Posterior cingulate gyrus (tissue), 11 donors: ENCODE measurements around the gene LUZP1.
A peak's percentile ranks its signal among the peaks of the same experiment; 100 is the strongest.
"Not testable (repeated sequence)": the region's sequence is repeated elsewhere in the genome, so short reads cannot be mapped to it uniquely, and the experiment has no call there.

Experiments used
- DNase-seq, 10 donors: peaks; one replicate each; pipeline versions ENCODE4 v3.0.0 to v3.0.0-alpha.2; 2020 to 2021; ENCODE audit warnings: mixed read lengths in 3 of 10
- intact Hi-C: fragments of 100-400 bp; cut with DNase I; formaldehyde crosslinking; loops from one replicate; pipeline ENCODE4 v1.15.1; 2023

Gene LUZP1

DNA sequence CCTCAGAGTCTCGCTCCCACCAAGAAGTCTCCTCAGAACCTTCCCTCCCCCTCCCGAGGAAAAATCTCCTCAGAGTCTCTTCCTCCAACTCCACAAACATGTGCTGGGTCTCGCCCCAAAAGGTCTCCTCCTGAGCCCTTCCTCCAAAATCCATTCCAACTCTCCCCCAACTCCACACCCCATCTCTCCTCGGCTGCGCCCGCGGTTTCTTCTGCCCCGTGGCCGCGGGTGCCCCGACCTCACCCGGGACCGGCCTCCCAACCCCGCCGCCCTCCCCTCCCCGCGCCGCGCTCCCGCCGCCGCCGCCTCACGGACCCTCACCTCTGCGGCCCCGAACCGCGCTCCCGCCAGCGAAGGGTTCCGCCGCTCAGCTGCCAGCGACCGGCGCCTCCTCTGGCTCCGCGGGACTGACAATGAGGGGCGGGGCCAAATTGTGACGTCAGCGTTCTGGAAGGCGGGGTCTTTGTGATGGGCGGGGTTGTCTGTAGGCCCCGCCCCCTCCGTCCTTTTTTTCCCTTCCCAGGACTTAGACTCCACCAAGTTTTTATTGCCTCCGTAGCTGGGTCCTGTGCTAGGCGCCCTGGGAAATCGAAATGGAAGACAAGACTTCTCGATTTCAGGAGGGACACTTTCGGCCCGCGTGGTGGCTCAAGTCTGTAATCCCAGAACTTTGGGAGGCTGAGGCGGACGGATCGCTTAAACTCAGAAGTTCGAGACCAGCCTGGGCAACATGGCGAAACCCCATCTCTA, at the start of gene LUZP1:
Gene LUZP1 (minus strand): TSS at position 412 of the 750 bp plus-strand sequence.
- intact Hi-C loops: no loop called here
- DNase-seq: peak; percentile 89 to 99 (median 96)

- intact Hi-C loops: no loop called here
- peak in 4 of 10 donors; percentile 8 to 82 (median 39) for DNase-seq
Observed at GRCh38 chr1:23217421-23218115, 48.9 kb upstream of the LUZP1 start, which contains the start of gene HTR1D. Gene HTR1D, minus strand, starts transcription at chr1:23217502. Its CDS starts 23,283 bp downstream, at chr1:23194219.

DNA sequence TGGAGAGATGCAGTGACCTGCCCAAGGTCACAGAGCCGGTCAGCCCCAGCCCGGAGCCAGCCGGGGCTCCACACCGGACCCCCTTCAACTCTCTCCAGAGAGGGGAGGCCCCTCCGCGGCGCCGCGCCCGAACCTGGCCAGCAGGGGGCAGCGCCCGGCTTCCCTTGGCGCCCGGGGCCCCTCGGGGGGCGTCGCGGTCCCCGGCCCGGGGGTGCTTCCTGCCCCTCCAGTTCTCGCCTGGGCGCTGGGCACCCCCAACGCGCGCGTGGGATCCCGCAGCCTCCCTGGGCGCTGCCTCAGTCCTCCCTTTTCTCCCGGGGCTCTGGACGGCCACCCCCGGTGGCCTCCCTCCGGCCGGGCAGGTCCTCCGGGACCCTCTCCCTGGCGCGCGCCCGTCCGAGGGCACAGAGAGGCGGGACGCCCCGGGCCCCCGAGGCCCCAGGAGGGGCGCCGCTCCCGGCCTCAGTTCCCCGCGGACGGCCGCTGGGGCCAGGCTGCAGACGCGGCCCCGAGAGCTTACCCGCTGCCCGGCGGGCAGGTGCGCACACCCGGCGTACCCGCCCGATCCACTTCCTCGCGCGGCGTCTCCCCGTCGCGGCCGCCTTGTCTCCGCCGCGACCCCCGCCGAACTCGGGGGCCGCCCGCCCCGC, 48.2 kb upstream of the LUZP1 start:
- intact Hi-C loops: no loop called here
- DNase-seq: peak in 2 of 10 donors; percentile 8 to 63

- peak in 1 of 10 donors; percentile 77 for DNase-seq
- intact Hi-C loops: no loop called here
Observed at GRCh38 chr1:23215751-23216449, 47.2 kb upstream of the LUZP1 start.

DNA sequence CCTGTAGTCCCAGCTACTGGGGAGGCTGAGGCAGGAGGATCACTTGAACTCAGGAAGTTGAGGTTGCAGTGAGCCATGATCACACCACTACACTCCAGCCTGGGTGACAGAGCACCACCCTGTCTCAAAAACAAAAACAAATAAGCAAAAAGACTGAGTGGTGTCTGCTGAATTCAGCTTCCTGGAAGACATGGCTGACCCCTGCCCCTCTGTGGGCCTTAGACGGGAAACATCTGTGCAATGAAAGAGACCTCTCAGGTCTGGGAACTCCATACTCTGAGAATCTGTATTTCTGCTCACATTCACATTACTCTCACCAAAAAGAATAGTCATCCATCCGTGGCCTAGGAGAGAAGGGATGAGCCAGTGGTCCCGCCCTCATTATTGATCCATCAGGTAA, 46.6 kb upstream of the LUZP1 start:
- intact Hi-C loops: no loop called here
- no peak for DNase-seq

DNA sequence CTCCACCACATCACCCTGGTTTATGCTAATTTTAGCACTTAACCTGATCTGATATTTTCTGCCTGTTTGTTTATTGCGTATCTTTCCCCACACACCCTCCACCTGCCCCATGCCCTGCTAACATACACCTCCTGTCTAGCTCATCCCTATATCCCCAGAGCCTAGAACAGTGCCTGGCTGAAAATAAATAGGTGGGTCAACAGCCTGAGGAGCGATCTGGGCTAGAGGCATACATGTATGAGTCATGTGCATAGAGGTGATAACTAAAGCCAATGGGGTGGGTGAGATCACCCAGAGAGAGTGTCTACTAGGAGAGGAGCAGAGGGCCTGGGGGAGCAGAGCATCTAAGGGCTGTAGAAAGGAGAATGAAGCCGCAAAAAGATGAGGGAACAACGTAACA, 46.0 kb upstream of the LUZP1 start:
- intact Hi-C loops: no loop called here
- DNase-seq: peak in 1 of 10 donors; percentile 4

GRCh38 chr1:23211955-23212354, 43.3 kb upstream of the LUZP1 start:
- peak in 1 of 10 donors; percentile 22 for DNase-seq
- intact Hi-C loops: no loop called here

- intact Hi-C loops: no loop called here
Observed at GRCh38 chr1:23210963-23211362, 42.3 kb upstream of the LUZP1 start.

GRCh38 chr1:23210351-23210785, 41.7 kb upstream of the LUZP1 start:
- DNase-seq: peak in 1 of 10 donors; percentile 56
- intact Hi-C loops: no loop called here

More at GRCh38 chr1:23210963-23211362, 42.3 kb upstream of the LUZP1 start:
- DNase-seq: no peak

DNA sequence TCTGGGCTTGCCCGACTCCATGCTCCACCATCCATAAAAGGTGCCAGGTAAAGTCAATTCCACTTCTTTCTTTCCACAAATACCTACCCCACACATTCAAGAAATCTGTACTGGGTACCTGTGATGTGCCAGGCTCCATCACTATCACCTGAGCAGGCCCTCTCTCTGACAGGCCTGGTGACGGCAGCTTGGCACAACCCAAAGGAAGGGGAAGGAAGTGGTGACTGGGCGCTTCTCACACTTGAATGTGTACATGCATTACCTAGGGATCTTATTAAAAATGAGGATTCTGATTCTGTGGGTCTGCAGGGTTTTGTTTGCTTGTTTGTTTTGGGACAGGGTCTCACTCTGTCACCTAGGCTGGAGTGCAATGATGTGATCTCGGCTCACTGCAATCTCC, 41.1 kb upstream of the LUZP1 start:
- DNase-seq: peak in 1 of 10 donors; percentile 33
- intact Hi-C loops: no loop called here

- no peak for DNase-seq
- intact Hi-C loops: no loop called here
Observed at GRCh38 chr1:23208527-23208926, 39.9 kb upstream of the LUZP1 start.

GRCh38 chr1:23207733-23208132, 39.1 kb upstream of the LUZP1 start:
- DNase-seq: peak in 1 of 10 donors; percentile 41
- intact Hi-C loops: not testable (repeated sequence)

- intact Hi-C loops: no loop called here
- DNase-seq: no peak
Observed at GRCh38 chr1:23202263-23202749, 33.6 kb upstream of the LUZP1 start.

GRCh38 chr1:23200883-23201282, 32.2 kb upstream of the LUZP1 start:
- no peak for DNase-seq
- intact Hi-C loops: no loop called here

DNA sequence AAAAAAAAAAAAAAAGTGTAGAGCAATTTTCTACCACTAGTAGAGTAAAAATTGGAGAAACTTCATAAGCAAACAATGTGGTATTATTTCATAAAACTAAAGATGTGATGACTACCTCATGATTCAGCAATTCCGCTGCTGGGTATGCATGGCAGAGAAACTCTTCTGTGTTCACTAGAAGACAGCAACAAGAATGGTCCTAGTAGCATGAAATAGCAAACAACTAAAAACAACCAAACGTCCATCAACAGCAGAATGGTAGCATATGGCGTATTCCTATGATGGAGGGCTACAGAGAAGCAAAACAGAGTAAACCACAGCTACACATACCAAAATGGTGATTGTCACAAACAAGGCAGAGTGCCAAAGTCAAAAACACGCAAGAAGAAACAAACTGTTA, 29.7 kb upstream of the LUZP1 start:
- intact Hi-C loops: loop anchor here (10.0 kb wide), 1 partner anchor 76 kb away; no protein-coding TSS in a partner anchor
- no peak for DNase-seq

GRCh38 chr1:23196627-23197328, 28.1 kb upstream of the LUZP1 start:
- DNase-seq: no peak
- intact Hi-C loops: loop anchor here (10.0 kb wide), 1 partner anchor 78 kb away; no protein-coding TSS in a partner anchor

- intact Hi-C loops: loop anchor here (10.0 kb wide), 1 partner anchor 80 kb away; no protein-coding TSS in a partner anchor
- DNase-seq: no peak
Observed at GRCh38 chr1:23194119-23194984, 25.7 kb upstream of the LUZP1 start.

GRCh38 chr1:23193391-23194118, 24.9 kb upstream of the LUZP1 start:
- DNase-seq: peak in 1 of 10 donors; percentile 81
- intact Hi-C loops: loop anchor here (10.0 kb wide), 1 partner anchor 81 kb away; no protein-coding TSS in a partner anchor
